ENCODE measurements around the gene MRPS7.
"Not testable (repeated sequence)": the region's sequence is repeated elsewhere in the genome, so short reads cannot be mapped to it uniquely, and the experiment has no call there.

MRPS7 gene

GRCh38 chr17:75244133-75244866 lies 17.4 kb upstream of the MRPS7 start:
- DNase-seq: no peak

- DNase-seq: no peak
Measured at GRCh38 chr17:75245011-75245410, 16.7 kb upstream of the MRPS7 start.

- DNase-seq: no peak
Measured at GRCh38 chr17:75246404-75246803, 15.3 kb upstream of the MRPS7 start.

GRCh38 chr17:75249564-75249963 lies 12.1 kb upstream of the MRPS7 start:
- DNase-seq: no peak

GRCh38 chr17:75250009-75250471 lies 11.6 kb upstream of the MRPS7 start:
- no peak for DNase-seq

- DNase-seq: no peak
Measured at GRCh38 chr17:75252039-75252816, 9.5 kb upstream of the MRPS7 start.

GRCh38 chr17:75255954-75256698 lies 5.6 kb upstream of the MRPS7 start:
- DNase-seq: not testable (repeated sequence)

GRCh38 chr17:75257228-75257627 lies 4.5 kb upstream of the MRPS7 start:
- not testable (repeated sequence) for DNase-seq

- peak; percentile 25 for DNase-seq
Measured at GRCh38 chr17:75260641-75261335, 891 bp upstream of the MRPS7 start.

GRCh38 chr17:75262112-75262606 lies 480 bp downstream of the MRPS7 start:
- no peak for DNase-seq

GRCh38 chr17:75263055-75263454 lies 1.4 kb downstream of the MRPS7 start:
- no peak for DNase-seq

GRCh38 chr17:75265614-75266315 lies 4.1 kb downstream of the MRPS7 start:
- DNase-seq: no peak

GRCh38 chr17:75266316-75267152 lies 4.9 kb downstream of the MRPS7 start:
- peak; percentile 53 for DNase-seq

- DNase-seq: no peak
Measured at GRCh38 chr17:75267153-75267410, 5.4 kb downstream of the MRPS7 start.

GRCh38 chr17:75267411-75268232 lies 5.9 kb downstream of the MRPS7 start:
- DNase-seq: no peak

- DNase-seq: no peak
Measured at GRCh38 chr17:75269844-75270217, 8.2 kb downstream of the MRPS7 start.

GRCh38 chr17:75270218-75270965 lies 8.7 kb downstream of the MRPS7 start:
- peak; percentile 77 for DNase-seq

- DNase-seq: no peak
Measured at GRCh38 chr17:75270966-75271232, 9.2 kb downstream of the MRPS7 start, which contains the start of gene MIF4GD. TSS of gene MIF4GD (minus strand) at chr17:75271231. CDS start at chr17:75270195, 1,036 bp downstream.

GRCh38 chr17:75271233-75271954 lies 9.7 kb downstream of the MRPS7 start:
- peak; percentile 83 for DNase-seq

Data from right hindlimb (tissue), 1 donor.